Measurements from ENCODE around the gene ACAP3. TPM values are rescaled to one million over a fixed set of nuclear protein-coding genes. Genes with fewer than 3 reads are reported as not detected.
A peak's percentile ranks its signal among the peaks of the same experiment; 100 is the strongest.

The ACAP3 gene
- polyA plus RNA-seq, 1 donor from 2014 or later, result 10.5 TPM

DNA sequence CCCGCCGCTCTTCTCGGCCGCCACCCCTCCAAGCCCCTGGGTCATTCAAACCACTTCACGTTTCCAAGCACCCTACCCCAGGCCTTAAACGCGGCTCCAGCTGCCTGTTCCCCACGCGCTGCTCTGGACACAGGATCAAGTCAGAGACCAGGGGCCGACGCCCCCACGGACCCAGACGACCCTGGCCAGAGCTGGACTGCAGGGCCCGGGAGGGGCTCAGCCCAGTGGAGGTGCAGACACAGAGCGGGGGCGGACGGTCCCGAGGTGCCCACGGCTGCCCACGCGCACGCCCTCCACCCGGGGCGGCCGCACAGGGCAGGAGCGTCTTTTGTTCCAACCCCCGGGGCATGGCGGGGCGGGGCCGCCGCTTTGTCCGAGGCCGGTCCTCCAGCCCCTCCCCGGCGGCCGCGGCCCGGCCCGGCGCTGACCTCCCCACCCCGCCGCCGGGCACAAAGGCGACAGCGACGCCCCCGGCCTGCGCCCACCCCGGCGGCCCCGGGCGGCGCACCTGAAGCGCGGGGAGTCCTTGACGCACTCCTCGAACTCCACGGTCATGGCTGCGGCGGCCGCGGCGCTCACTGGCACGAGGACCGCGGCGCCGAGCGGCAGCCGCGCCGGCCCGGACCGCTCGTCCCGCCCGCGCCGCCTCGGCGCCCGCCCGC, 338 bp downstream of the ACAP3 start:
- H3K9me3 Mint-ChIP-seq, result no peaks in the 10 kb centered on the region
- no peaks in the 10 kb centered on the region for H3K36me3 Mint-ChIP-seq
- H3K4me1 Mint-ChIP-seq, result peaks cover 12 to 18% (median 13%) of the 10 kb centered on the region in 3 donors
- H3K4me3 Mint-ChIP-seq, result peak overlapping the region; percentile 87 to 96 (median 94)
- H3K27me3 Mint-ChIP-seq, result no peaks in the 10 kb centered on the region
- peak overlapping the region in 2 of 3 donors; percentile 81 to 95 for H3K27ac Mint-ChIP-seq

GRCh38 chr1:1306661-1307260, 969 bp downstream of the ACAP3 start:
- Mint-ChIP-seq H3K4me1 (peaks cover 12 to 18% (median 13%) of the 10 kb centered on the region in 3 donors), H3K36me3 (no peaks in the 10 kb centered on the region), H3K27ac (peak overlapping the region in 2 of 3 donors; percentile 81 to 95), H3K4me3 (peak overlapping the region; percentile 87 to 96 (median 94)), H3K27me3 (no peaks in the 10 kb centered on the region), H3K9me3 (no peaks in the 10 kb centered on the region)

GRCh38 chr1:1306070-1306660, 1.6 kb downstream of the ACAP3 start:
- Mint-ChIP-seq H3K27me3 (no peaks in the 10 kb centered on the region), H3K4me3 (peak overlapping the region; percentile 87 to 96 (median 94)), H3K36me3 (no peaks in the 10 kb centered on the region), H3K27ac (peak overlapping the region in 2 of 3 donors; percentile 81 to 95), H3K9me3 (no peaks in the 10 kb centered on the region), H3K4me1 (peaks cover 12 to 18% (median 13%) of the 10 kb centered on the region in 3 donors)

- Mint-ChIP-seq H3K4me3 (peak overlapping the region; percentile 87 to 96 (median 94)), H3K36me3 (no peaks in the 10 kb centered on the region), H3K9me3 (no peaks in the 10 kb centered on the region), H3K27me3 (no peaks in the 10 kb centered on the region), H3K4me1 (peaks cover 12 to 18% (median 13%) of the 10 kb centered on the region in 3 donors), H3K27ac (peak overlapping the region; percentile 84 to 95 (median 87))
Measured at GRCh38 chr1:1305300-1306069, 2.2 kb downstream of the ACAP3 start.

DNA sequence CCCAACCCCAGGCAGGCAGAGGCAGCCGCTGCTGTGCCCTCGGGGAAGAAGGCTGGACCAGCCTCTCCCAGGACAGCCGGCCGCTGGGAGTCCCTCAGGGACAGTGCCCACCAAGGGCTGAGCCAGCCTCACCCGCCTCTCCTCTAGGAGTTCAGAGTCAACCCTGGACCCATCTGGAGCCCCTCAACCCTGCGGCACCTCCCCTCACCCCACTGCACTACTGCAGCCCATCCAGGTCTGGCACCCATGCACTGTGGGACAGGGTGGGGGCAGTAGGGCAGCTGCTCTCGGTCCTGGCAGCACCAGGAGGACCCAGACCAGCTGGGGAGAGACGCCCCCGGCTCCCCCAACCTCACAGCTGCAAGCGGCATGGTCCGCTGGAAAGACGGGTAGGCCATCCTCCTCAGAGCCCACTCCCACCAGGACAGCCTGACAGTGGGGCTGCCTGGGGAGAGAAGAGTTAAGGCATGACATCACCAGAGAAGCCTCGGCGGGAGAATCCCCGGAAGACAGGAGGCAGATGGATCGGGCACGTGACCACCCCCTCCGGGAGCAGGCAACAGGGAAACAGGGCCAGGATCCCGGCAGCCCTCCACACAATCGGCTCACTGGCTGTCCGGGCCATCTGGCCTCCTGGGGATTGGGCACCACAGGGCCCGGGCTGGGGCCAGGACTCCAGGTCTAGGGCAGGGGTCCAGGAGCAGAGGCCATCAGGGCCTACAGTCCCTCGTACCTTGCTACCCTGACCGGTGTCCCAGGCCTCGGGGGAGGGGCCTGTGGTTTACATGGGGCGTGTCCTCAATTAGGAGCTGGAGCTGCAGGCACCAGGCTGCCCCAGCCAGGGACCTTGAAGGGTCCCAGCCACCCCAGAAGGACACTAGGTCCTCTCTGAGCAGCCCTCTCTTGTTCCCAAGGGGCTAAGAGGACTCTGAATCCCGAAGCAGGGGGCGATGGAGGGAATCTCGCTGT, 3.1 kb downstream of the ACAP3 start:
- H3K4me1 Mint-ChIP-seq, result peaks cover 13 to 18% (median 18%) of the 10 kb centered on the region in 3 donors
- no peaks in the 10 kb centered on the region for H3K27me3 Mint-ChIP-seq
- H3K36me3 Mint-ChIP-seq, result no peaks in the 10 kb centered on the region
- H3K27ac Mint-ChIP-seq, result peak overlapping the region; percentile 84 to 95 (median 87)
- peak overlapping the region; percentile 87 to 96 (median 94) for H3K4me3 Mint-ChIP-seq
- H3K9me3 Mint-ChIP-seq, result no peaks in the 10 kb centered on the region

- no peaks in the 10 kb centered on the region for H3K36me3 Mint-ChIP-seq
- H3K9me3 Mint-ChIP-seq, result no peaks in the 10 kb centered on the region
- no peaks in the 10 kb centered on the region for H3K27me3 Mint-ChIP-seq
- H3K4me3 Mint-ChIP-seq, result no peak overlapping the region
- H3K4me1 Mint-ChIP-seq, result peaks cover 13 to 18% (median 16%) of the 10 kb centered on the region in 3 donors
- no peak overlapping the region for H3K27ac Mint-ChIP-seq
Measured at GRCh38 chr1:1303736-1304135, 4.0 kb downstream of the ACAP3 start.

GRCh38 chr1:1302951-1303509, 4.7 kb downstream of the ACAP3 start:
- Mint-ChIP-seq H3K9me3 (no peaks in the 10 kb centered on the region), H3K4me3 (no peak overlapping the region), H3K27me3 (no peaks in the 10 kb centered on the region), H3K36me3 (no peaks in the 10 kb centered on the region), H3K4me1 (peaks cover 13 to 18% (median 16%) of the 10 kb centered on the region in 3 donors), H3K27ac (no peak overlapping the region)

DNA sequence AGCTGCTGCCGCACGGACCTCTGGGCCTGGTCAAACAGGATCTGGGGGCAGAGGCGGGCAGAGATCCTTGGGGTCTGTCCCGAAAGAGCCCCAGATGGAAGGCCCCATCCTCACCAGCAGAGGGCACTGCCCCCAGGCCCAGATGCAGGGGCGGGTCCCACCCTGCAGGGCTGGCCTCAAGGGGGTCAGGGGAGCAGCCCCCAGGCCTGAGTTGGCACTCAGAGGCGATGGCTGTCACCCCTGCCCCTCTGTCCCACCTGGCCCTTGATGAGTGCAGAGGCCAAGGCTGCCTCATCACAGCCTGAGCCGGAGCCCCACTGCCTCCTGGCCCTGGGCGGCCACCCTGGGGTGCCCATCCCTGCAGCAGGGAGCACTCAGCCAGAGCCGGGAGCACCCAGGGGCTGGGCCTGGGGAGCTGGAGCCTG, 5.7 kb downstream of the ACAP3 start:
- Mint-ChIP-seq H3K9me3 (no peaks in the 10 kb centered on the region), H3K36me3 (no peaks in the 10 kb centered on the region), H3K27me3 (no peaks in the 10 kb centered on the region), H3K4me3 (no peak overlapping the region), H3K27ac (no peak overlapping the region), H3K4me1 (peaks cover 13 to 16% (median 16%) of the 10 kb centered on the region in 3 donors)

GRCh38 chr1:1300352-1300739, 7.4 kb downstream of the ACAP3 start:
- H3K4me1 Mint-ChIP-seq, result peaks cover 3 to 7% (median 5%) of the 10 kb centered on the region in 3 donors
- H3K36me3 Mint-ChIP-seq, result no peaks in the 10 kb centered on the region
- no peaks in the 10 kb centered on the region for H3K27me3 Mint-ChIP-seq
- H3K27ac Mint-ChIP-seq, result no peak overlapping the region
- no peaks in the 10 kb centered on the region for H3K9me3 Mint-ChIP-seq
- peak overlapping the region in 1 of 4 donors; percentile 50 for H3K4me3 Mint-ChIP-seq

DNA sequence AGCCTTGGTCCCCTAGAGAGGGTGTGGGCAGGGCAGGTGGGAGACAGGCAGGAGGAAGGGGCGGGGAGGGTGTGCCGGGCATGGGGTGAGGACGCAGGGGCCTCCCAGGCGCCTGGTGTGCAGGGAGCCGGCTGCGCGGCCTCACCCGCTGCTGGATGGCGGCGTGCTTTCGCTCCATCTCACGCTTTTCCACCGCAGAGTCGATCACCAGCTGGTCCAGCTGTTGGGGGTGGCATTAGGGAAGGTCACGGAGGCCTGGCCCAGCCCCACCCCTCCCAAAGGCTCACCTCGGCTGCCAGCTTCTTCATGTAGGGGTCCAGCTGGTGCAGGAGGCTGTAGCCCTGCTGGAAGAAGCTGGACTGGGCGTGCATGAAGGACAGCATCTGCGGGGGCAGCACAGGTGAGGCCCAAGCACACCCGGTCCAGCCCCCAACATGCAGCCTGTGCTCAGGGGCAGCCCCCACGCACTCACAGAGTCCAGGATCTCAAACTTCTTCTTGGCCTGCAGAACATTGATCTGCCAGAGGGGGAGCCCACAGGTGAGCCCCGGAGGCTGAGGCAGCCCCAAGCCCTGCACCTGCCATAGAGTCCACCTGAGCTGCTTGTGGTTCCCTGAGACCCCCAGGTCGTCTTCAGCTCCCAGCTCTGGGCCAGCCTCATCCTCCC, 7.9 kb downstream of the ACAP3 start:
- Mint-ChIP-seq H3K27ac (no peak overlapping the region), H3K4me1 (peaks cover 0 to 7% (median 2%) of the 10 kb centered on the region in 3 donors), H3K9me3 (no peaks in the 10 kb centered on the region), H3K36me3 (no peaks in the 10 kb centered on the region), H3K27me3 (no peaks in the 10 kb centered on the region), H3K4me3 (peak overlapping the region in 1 of 4 donors; percentile 50)

GRCh38 chr1:1298861-1299685, 8.7 kb downstream of the ACAP3 start:
- Mint-ChIP-seq H3K4me3 (no peak overlapping the region), H3K27me3 (no peaks in the 10 kb centered on the region), H3K27ac (no peak overlapping the region), H3K36me3 (no peaks in the 10 kb centered on the region), H3K9me3 (no peaks in the 10 kb centered on the region), H3K4me1 (peaks cover 0 to 6% (median 0%) of the 10 kb centered on the region in 3 donors)

DNA sequence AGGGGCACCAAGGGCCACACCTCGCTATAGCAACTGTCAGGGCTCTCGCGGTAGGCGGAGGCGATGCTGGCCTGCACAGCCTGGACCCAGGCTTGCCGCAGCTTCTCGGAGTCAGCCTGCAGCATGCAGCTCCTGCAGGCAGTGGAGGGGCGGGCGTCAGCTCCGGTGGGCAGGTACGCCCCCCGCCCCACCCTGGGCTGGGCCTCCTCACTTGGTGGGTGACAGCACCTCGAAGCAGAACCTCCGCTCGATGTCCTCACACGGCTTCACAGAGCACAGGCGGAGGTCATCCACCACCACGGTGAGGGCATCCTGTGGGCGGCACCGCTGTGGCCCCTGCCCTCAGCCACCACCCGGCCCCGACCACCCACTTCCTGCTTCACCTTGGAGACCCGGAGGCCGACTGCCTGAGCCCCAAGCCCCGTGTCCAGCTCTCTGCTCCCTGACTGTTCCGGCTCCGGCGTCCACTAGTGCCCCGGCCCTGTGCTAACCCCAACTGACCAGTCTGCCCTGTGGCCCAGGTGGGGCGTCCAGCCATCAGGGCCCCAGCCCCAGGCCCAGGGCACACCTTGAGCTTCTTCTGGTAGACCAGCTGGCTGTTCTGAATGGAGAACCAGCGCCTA, 9.8 kb downstream of the ACAP3 start:
- Mint-ChIP-seq H3K27me3 (no peaks in the 10 kb centered on the region), H3K4me3 (no peak overlapping the region), H3K36me3 (no peaks in the 10 kb centered on the region), H3K27ac (no peak overlapping the region), H3K9me3 (no peaks in the 10 kb centered on the region), H3K4me1 (peaks cover 0 to 6% (median 0%) of the 10 kb centered on the region in 3 donors)
